Parathyroid adenoma (tissue), 2 donors: ENCODE data around the gene CAPZA1.

Experiments used
- H2AFZ ChIP-seq: fragments of 300-600 bp; sonication (generic); one replicate; pipeline ENCODE4 v1.7.0; 2017; ENCODE audit warnings: antibody characterized with exemption, mild to moderate bottlenecking
- H3K27ac ChIP-seq: fragments of 300-600 bp; sonication (generic); one replicate; pipeline ENCODE4 v1.7.0; 2017
- H3K27me3 ChIP-seq: fragments of 300-600 bp; sonication (generic); one replicate; pipeline ENCODE4 v1.7.0; 2017; ENCODE audit warnings: low read length; ENCODE audit not compliant: control insufficient read depth, insufficient read depth
- H3K36me3 ChIP-seq: fragments of 300-600 bp; sonication (generic); one replicate; pipeline ENCODE4 v1.7.0; 2017; ENCODE audit warnings: low read length; ENCODE audit not compliant: control insufficient read depth, insufficient read depth
- H3K4me1 ChIP-seq: fragments of 300-600 bp; sonication (generic); one replicate; pipeline ENCODE4 v1.7.0; 2017; ENCODE audit warnings: control low read depth
- H3K4me2 ChIP-seq: fragments of 300-600 bp; sonication (generic); one replicate; pipeline ENCODE4 v1.7.0; 2017; ENCODE audit warnings: low read length
- H3K4me3 ChIP-seq: fragments of 300-600 bp; sonication (generic); one replicate; pipeline ENCODE4 v1.7.0; 2017; ENCODE audit warnings: low read depth, low read length
- H3K79me2 ChIP-seq: fragments of 300-600 bp; sonication (generic); one replicate; pipeline ENCODE4 v1.7.0; 2017; ENCODE audit warnings: control low read depth
- H3K9ac ChIP-seq: fragments of 300-600 bp; sonication (generic); one replicate; pipeline ENCODE4 v1.7.0; 2017; ENCODE audit warnings: mild to moderate bottlenecking
- H3K9me3 ChIP-seq: fragments of 300-600 bp; sonication (generic); one replicate; pipeline ENCODE4 v1.7.0; 2017; ENCODE audit warnings: low read length; ENCODE audit not compliant: control insufficient read depth
- TF ChIP-seq, protein P1 (sequence below): fragments of 300-600 bp; sonication (generic); IDR thresholded peaks from one replicate; pipeline ENCODE4 v1.7.0; 2017; ENCODE audit warnings: antibody characterized with exemption, mild to moderate bottlenecking
- donor health status: primary hyperparathyroidism.

CAPZA1 gene

DNA sequence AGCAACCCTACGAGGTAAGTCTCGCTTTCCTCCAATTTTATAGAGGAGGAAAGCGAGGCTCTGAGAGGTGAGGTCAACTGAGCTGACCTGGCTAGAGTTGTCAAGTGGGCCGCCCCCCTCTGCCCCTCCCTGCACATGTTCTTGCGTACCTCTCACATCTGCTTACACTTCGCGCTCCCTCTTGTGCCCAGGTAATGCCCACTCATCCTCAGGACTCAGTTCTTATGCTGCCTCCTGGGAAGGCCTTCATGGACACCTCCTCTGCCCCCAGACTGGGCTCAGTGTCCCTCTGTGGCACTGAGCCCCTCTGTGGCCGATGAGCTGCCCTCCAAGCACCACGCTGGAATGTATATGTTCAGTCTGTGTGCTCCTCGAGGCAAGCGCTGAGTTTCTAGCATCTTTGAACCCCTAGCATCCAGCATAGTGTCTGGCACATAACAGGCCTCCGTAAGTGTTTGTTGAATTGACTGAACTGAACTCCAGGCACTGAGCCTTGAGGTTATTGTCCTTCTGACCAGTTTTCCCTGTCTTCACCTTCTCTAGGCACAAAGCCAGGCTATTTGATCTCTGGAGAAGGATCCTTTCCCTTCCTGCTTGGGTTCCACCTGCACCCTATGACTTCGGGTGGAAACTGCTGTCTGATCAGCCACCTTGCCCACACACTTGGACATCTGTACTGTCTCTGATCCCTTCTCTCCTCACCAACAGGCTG, 68.3 kb downstream of the CAPZA1 start:
- Histone ChIP-seq H3K27me3 (no peaks in the 10 kb centered on the region), H3K79me2 (no peaks in the 10 kb centered on the region), H3K4me1 (no peaks in the 10 kb centered on the region), H3K4me2 (no peak overlapping the region), H3K27ac (no peak overlapping the region), H2AFZ (no peak overlapping the region), H3K9me3 (no peaks in the 10 kb centered on the region), H3K4me3 (no peak overlapping the region), H3K36me3 (no peaks in the 10 kb centered on the region), H3K9ac (no peak overlapping the region)
- TF ChIP-seq, protein P1, sequence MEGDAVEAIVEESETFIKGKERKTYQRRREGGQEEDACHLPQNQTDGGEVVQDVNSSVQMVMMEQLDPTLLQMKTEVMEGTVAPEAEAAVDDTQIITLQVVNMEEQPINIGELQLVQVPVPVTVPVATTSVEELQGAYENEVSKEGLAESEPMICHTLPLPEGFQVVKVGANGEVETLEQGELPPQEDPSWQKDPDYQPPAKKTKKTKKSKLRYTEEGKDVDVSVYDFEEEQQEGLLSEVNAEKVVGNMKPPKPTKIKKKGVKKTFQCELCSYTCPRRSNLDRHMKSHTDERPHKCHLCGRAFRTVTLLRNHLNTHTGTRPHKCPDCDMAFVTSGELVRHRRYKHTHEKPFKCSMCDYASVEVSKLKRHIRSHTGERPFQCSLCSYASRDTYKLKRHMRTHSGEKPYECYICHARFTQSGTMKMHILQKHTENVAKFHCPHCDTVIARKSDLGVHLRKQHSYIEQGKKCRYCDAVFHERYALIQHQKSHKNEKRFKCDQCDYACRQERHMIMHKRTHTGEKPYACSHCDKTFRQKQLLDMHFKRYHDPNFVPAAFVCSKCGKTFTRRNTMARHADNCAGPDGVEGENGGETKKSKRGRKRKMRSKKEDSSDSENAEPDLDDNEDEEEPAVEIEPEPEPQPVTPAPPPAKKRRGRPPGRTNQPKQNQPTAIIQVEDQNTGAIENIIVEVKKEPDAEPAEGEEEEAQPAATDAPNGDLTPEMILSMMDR, result no peak

GRCh38 chr1:112688781-112689193, 69.2 kb downstream of the CAPZA1 start:
- no peak overlapping the region for H3K27ac ChIP-seq
- H3K79me2 ChIP-seq, result no peaks in the 10 kb centered on the region
- TF ChIP-seq, protein P1, result no peak
- H3K9ac ChIP-seq, result no peak overlapping the region
- H3K9me3 ChIP-seq, result no peaks in the 10 kb centered on the region
- no peak overlapping the region for H3K4me3 ChIP-seq
- no peaks in the 10 kb centered on the region for H3K27me3 ChIP-seq
- H3K4me1 ChIP-seq, result no peaks in the 10 kb centered on the region
- no peak overlapping the region for H2AFZ ChIP-seq
- H3K4me2 ChIP-seq, result no peak overlapping the region
- H3K36me3 ChIP-seq, result no peaks in the 10 kb centered on the region

DNA sequence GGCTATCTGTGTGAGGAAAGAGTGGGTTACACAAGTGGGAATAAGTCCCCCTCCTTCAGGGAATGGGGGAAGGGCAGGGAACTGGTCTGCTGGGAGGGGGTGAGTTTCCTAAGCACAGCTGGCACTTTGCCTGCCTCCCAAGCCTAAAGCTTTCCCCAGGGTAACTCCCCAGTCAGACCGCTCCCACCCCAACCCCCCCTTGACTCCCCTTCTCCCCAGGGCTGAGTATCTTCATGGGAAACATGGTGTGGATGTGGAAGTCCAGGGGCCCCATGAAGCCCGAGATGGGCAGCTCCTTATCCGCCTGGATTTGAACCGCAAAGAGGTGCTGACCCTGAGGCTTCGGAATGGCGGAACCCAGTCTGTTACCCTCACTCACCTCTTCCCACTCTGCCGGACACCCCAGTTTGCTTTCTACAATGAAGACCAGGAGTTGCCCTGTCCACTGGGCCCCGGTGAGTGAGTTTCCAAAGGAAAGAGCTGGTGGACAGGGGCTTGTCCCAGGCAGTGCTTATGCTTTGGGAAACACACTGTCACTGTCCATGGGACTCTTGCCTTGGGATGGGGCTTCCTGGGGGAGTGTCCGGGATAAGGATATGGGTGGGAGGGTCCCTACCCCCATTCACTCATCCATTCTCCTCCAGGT, 69.7 kb downstream of the CAPZA1 start:
- no peaks in the 10 kb centered on the region for H3K36me3 ChIP-seq
- H3K4me1 ChIP-seq, result no peaks in the 10 kb centered on the region
- TF ChIP-seq, protein P1, result no peak
- no peak overlapping the region for H3K4me3 ChIP-seq
- H3K27me3 ChIP-seq, result no peaks in the 10 kb centered on the region
- no peak overlapping the region for H2AFZ ChIP-seq
- H3K79me2 ChIP-seq, result no peaks in the 10 kb centered on the region
- no peaks in the 10 kb centered on the region for H3K9me3 ChIP-seq
- H3K27ac ChIP-seq, result no peak overlapping the region
- no peak overlapping the region for H3K4me2 ChIP-seq
- no peak overlapping the region for H3K9ac ChIP-seq

GRCh38 chr1:112689842-112690237, 70.2 kb downstream of the CAPZA1 start:
- Histone ChIP-seq H3K4me2 (no peak overlapping the region), H3K79me2 (no peaks in the 10 kb centered on the region), H3K27ac (no peak overlapping the region), H3K36me3 (no peaks in the 10 kb centered on the region), H3K4me3 (no peak overlapping the region), H3K9ac (no peak overlapping the region), H3K4me1 (no peaks in the 10 kb centered on the region), H3K9me3 (no peaks in the 10 kb centered on the region), H3K27me3 (no peaks in the 10 kb centered on the region), H2AFZ (no peak overlapping the region)
- TF ChIP-seq, protein P1, result no peak

DNA sequence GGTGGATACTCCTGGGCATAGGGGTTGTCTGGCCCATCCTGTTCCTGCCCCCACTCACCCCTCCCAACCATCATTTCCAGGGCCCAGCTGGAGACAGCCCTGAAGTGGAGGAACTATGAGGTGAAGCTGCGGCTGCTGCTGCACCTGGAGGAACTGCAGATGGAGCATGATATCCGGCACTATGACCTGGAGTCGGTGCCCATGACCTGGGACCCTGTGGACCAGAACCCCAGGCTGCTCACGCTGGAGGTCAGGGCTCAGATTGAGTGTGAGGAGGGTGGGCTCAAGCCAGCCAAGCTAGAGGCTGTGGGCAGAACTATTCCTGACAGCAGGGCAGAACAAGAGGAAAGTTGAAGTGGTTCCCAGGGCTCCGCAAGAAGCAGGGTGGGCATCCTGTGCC, 73.0 kb downstream of the CAPZA1 start:
- TF ChIP-seq, protein P1, result no peak
- no peak overlapping the region for H3K4me2 ChIP-seq
- H3K27me3 ChIP-seq, result no peaks in the 10 kb centered on the region
- no peaks in the 10 kb centered on the region for H3K36me3 ChIP-seq
- no peaks in the 10 kb centered on the region for H3K79me2 ChIP-seq
- no peak overlapping the region for H3K9ac ChIP-seq
- H3K4me1 ChIP-seq, result no peaks in the 10 kb centered on the region
- no peak overlapping the region for H3K4me3 ChIP-seq
- H3K27ac ChIP-seq, result no peak overlapping the region
- no peaks in the 10 kb centered on the region for H3K9me3 ChIP-seq
- H2AFZ ChIP-seq, result no peak overlapping the region
